ENCODE data around the gene NTMT1. TPM values are rescaled to one million over a fixed set of nuclear protein-coding genes. Genes with fewer than 3 reads are reported as not detected.

Gene NTMT1
- total RNA-seq, 1 donor from 2014 or later = 55.1 TPM

GRCh38 chr9:129667850-129668249 lies 41.9 kb downstream of the NTMT1 start:
- no peaks in the 10 kb centered on the region for H3K36me3 Mint-ChIP-seq (ENCODE audit: low read depth, unreplicated experiment)
- no peak overlapping the region for H3K27ac Mint-ChIP-seq (ENCODE audit: unreplicated experiment)
- no peak for TF ChIP-seq CTCF (IDR thresholded peaks at IDR 0.05; ENCODE audit: insufficient read depth, low read depth, low read length)
- no peak for TF ChIP-seq EZH2 (IDR thresholded peaks at IDR 0.05; ENCODE audit: insufficient read depth, low read length)
- H3K27ac ChIP-seq (ENCODE audit: low read depth, low read length) = no peak overlapping the region
- FAIRE-seq (no peak), DNase-seq (ENCODE audit: low read depth) (no peak)
- no peaks in the 10 kb centered on the region for H3K4me1 Mint-ChIP-seq (ENCODE audit: low read depth, unreplicated experiment)
- peaks cover 10% of the 10 kb centered on the region for H3K4me1 ChIP-seq (ENCODE audit: insufficient read depth, low read length)
- peaks cover 14% of the 10 kb centered on the region for H3K27me3 ChIP-seq (ENCODE audit: insufficient read depth, low read length)
- no peak overlapping the region for H3K4me3 Mint-ChIP-seq (ENCODE audit: unreplicated experiment)
- no peaks in the 10 kb centered on the region for H3K9me3 Mint-ChIP-seq (ENCODE audit: unreplicated experiment)
- H3K79me2 ChIP-seq (ENCODE audit: insufficient read depth, low read length) = no peaks in the 10 kb centered on the region
- no peak overlapping the region for H2AFZ ChIP-seq (ENCODE audit: low read depth, low read length)
- H3K36me3 ChIP-seq (ENCODE audit: insufficient read depth, low read length) = no peaks in the 10 kb centered on the region
- H3K27me3 Mint-ChIP-seq (ENCODE audit: low read depth, unreplicated experiment) = peaks cover 26% of the 10 kb centered on the region
- no peaks in the 10 kb centered on the region for H3K9me3 ChIP-seq (ENCODE audit: insufficient read depth, low read depth, low read length)
- H4K20me1 ChIP-seq (ENCODE audit: insufficient read depth, low read length) = peaks cover 3% of the 10 kb centered on the region
- no peak overlapping the region for H3K4me2 ChIP-seq (ENCODE audit: low read length)
- no peak overlapping the region for H3K9ac ChIP-seq (ENCODE audit: low read length)
- H3K4me3 ChIP-seq (ENCODE audit: insufficient read depth, low read depth, low read length) = no peak overlapping the region

- peak; percentile 97 for FAIRE-seq
- H3K27ac ChIP-seq (ENCODE audit: low read depth, low read length) = no peak overlapping the region
- no peak overlapping the region for H3K27ac Mint-ChIP-seq (ENCODE audit: unreplicated experiment)
Observed at GRCh38 chr9:129669141-129669718, 43.3 kb downstream of the NTMT1 start.

More at GRCh38 chr9:129669141-129669718, 43.3 kb downstream of the NTMT1 start:
- Histone ChIP-seq H3K9me3 (ENCODE audit: insufficient read depth, low read depth, low read length) (no peaks in the 10 kb centered on the region), H3K4me2 (ENCODE audit: low read length) (peak overlapping the region; percentile 45), H4K20me1 (ENCODE audit: insufficient read depth, low read length) (peaks cover 3% of the 10 kb centered on the region), H3K36me3 (ENCODE audit: insufficient read depth, low read length) (no peaks in the 10 kb centered on the region), H3K9ac (ENCODE audit: low read length) (no peak overlapping the region), H3K4me3 (ENCODE audit: insufficient read depth, low read depth, low read length) (no peak overlapping the region), H3K79me2 (ENCODE audit: insufficient read depth, low read length) (no peaks in the 10 kb centered on the region), H3K27me3 (ENCODE audit: insufficient read depth, low read length) (peaks cover 13% of the 10 kb centered on the region), H2AFZ (ENCODE audit: low read depth, low read length) (no peak overlapping the region), H3K4me1 (ENCODE audit: insufficient read depth, low read length) (peaks cover 10% of the 10 kb centered on the region)
- no peaks in the 10 kb centered on the region for H3K4me1 Mint-ChIP-seq (ENCODE audit: low read depth, unreplicated experiment)
- no peak for TF ChIP-seq CTCF (IDR thresholded peaks at IDR 0.05; ENCODE audit: insufficient read depth, low read depth, low read length)
- no peak for TF ChIP-seq EZH2 (IDR thresholded peaks at IDR 0.05; ENCODE audit: insufficient read depth, low read length)
- no peak overlapping the region for H3K4me3 Mint-ChIP-seq (ENCODE audit: unreplicated experiment)
- DNase-seq (ENCODE audit: low read depth) = peak; percentile 87
- peaks cover 32% of the 10 kb centered on the region for H3K27me3 Mint-ChIP-seq (ENCODE audit: low read depth, unreplicated experiment)
- H3K36me3 Mint-ChIP-seq (ENCODE audit: low read depth, unreplicated experiment) = no peaks in the 10 kb centered on the region
- H3K9me3 Mint-ChIP-seq (ENCODE audit: unreplicated experiment) = no peaks in the 10 kb centered on the region
